ENCODE data around the gene TRIM65.

TRIM65 gene, protein sequence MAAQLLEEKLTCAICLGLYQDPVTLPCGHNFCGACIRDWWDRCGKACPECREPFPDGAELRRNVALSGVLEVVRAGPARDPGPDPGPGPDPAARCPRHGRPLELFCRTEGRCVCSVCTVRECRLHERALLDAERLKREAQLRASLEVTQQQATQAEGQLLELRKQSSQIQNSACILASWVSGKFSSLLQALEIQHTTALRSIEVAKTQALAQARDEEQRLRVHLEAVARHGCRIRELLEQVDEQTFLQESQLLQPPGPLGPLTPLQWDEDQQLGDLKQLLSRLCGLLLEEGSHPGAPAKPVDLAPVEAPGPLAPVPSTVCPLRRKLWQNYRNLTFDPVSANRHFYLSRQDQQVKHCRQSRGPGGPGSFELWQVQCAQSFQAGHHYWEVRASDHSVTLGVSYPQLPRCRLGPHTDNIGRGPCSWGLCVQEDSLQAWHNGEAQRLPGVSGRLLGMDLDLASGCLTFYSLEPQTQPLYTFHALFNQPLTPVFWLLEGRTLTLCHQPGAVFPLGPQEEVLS

DNA sequence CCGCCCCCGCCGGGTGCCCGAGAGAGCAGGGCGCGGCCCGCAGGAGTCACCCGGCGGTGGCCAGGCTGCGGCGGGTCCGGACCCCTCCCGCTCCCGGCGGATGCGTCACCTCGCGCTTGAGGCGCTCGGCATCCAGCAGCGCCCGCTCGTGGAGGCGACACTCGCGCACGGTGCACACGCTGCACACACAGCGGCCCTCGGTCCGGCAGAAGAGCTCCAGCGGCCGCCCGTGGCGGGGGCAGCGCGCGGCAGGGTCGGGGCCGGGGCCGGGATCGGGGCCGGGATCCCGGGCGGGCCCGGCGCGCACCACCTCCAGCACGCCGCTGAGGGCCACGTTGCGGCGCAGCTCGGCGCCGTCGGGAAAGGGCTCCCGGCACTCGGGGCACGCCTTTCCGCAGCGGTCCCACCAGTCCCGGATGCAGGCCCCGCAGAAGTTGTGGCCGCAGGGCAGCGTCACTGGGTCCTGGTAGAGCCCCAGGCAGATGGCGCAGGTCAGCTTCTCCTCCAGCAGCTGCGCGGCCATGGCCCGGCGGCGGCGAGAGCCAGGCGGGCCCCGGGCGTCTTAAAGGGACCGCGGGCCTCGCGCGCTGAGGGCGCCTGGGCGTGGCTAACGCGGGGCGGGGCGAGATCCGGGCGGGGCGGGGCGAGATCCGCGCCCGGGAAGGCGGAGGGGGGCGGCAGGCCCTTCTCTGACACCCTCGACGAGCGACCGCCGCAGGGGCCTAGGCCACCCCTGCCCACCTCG, at the start of gene TRIM65:
TRIM65 (minus strand) TSS at position 537 of the 745 bp plus-strand sequence; CDS start at position 523, 14 bp downstream.
- TF ChIP-seq, protein P1, sequence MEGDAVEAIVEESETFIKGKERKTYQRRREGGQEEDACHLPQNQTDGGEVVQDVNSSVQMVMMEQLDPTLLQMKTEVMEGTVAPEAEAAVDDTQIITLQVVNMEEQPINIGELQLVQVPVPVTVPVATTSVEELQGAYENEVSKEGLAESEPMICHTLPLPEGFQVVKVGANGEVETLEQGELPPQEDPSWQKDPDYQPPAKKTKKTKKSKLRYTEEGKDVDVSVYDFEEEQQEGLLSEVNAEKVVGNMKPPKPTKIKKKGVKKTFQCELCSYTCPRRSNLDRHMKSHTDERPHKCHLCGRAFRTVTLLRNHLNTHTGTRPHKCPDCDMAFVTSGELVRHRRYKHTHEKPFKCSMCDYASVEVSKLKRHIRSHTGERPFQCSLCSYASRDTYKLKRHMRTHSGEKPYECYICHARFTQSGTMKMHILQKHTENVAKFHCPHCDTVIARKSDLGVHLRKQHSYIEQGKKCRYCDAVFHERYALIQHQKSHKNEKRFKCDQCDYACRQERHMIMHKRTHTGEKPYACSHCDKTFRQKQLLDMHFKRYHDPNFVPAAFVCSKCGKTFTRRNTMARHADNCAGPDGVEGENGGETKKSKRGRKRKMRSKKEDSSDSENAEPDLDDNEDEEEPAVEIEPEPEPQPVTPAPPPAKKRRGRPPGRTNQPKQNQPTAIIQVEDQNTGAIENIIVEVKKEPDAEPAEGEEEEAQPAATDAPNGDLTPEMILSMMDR (IDR thresholded peaks at IDR 0.05; ENCODE audit: low read depth, low read length) = peak; percentile 34
- DNase-seq (ENCODE audit: extremely low read depth, low read depth) = peak; percentile 46

- DNase-seq (ENCODE audit: extremely low read depth, low read depth) = no peak
- TF ChIP-seq, protein P1 (IDR thresholded peaks at IDR 0.05; ENCODE audit: low read depth, low read length) = no peak
Measured at GRCh38 chr17:75945211-75945610, 48.5 kb upstream of the TRIM65 start.

- DNase-seq (ENCODE audit: extremely low read depth, low read depth) = no peak
- TF ChIP-seq, protein P1 (IDR thresholded peaks at IDR 0.05; ENCODE audit: low read depth, low read length) = no peak
Measured at GRCh38 chr17:75943491-75943890, 46.7 kb upstream of the TRIM65 start.

DNA sequence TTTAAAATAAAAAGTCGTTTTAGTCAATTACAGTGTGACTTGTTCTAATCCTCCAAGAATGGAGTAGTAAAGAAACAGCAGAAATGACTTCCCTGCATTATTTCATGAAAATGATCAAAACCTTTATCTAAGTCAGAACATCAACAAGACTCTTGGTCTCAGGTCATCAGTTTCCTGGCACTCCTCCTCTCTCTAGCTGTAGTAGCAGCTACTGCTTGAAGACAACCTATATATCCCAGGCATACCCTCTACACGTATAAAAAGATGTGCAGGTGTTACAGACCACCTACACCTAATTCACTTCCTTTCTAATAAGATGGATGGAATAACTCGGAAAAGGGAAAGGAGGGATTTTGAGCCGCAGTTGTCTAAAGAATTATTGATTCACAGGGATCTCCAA, 45.7 kb upstream of the TRIM65 start:
- TF ChIP-seq, protein P1 (IDR thresholded peaks at IDR 0.05; ENCODE audit: low read depth, low read length) = no peak
- DNase-seq (ENCODE audit: extremely low read depth, low read depth) = no peak

DNA sequence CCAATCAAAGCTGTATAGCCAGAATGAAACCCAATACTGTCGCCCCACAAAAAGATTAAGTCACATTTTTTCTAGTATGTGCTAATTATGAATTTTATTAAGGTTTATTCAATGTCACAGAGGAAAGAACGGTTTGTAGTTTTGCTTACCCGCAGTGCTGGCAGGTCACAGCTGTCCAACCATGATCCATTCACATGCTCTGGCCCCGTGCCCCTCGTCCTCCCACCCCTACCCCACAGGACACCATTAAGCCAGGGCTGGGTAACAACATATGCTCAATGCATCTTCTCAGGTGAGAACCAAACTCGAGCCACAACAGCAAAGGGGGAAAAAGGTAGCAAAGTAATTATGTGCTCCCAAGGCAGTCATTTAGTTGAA, 44.7 kb upstream of the TRIM65 start:
- DNase-seq (ENCODE audit: extremely low read depth, low read depth) = no peak
- TF ChIP-seq, protein P1 (IDR thresholded peaks at IDR 0.05; ENCODE audit: low read depth, low read length) = no peak

GRCh38 chr17:75940727-75941441, 44.1 kb upstream of the TRIM65 start, which contains the start of gene FBF1:
Gene FBF1, minus strand, starts transcription at chr17:75941042. Its CDS starts 2,893 bp downstream, at chr17:75938149.
- TF ChIP-seq, protein P1 (IDR thresholded peaks at IDR 0.05; ENCODE audit: low read depth, low read length) = no peak; the same call in 1 of the 2 replicates
- peak; percentile 82 for DNase-seq (ENCODE audit: extremely low read depth, low read depth)

Measured in AG09319 (cell line).